Vagina (tissue), 2 donors: ENCODE data around the gene BLTP1.

Experiments used
- POLR2A ChIP-seq, 2 donors: fragments of 450-650 bp; IDR thresholded peaks; one replicate each; pipeline ENCODE4 v1.6.1; 2017; ENCODE audit warnings: antibody characterized with exemption in 2 of 2, mild to moderate bottlenecking in 2 of 2, moderate library complexity in 2 of 2
- POLR2AphosphoS5 ChIP-seq, 2 donors: sonication (generic); formaldehyde crosslinking; IDR thresholded peaks; one replicate each; pipeline ENCODE4 v1.9.0; 2017; ENCODE audit warnings: antibody characterized with exemption in 2 of 2, mild to moderate bottlenecking in 2 of 2, low read depth in 1 of 2; ENCODE audit not compliant: insufficient read depth in 1 of 2
- TF ChIP-seq, protein P1 (sequence below), 3 experiments: fragments of 450-650 bp in 2 of 3; fragments of 200-600 bp in 1 of 3; sonication (generic) in 1 of 3; IDR thresholded peaks; one replicate each; pipeline ENCODE4 v1.5.1; 2017 to 2019; ENCODE audit warnings: antibody characterized with exemption in 3 of 3, mild to moderate bottlenecking in 2 of 3, moderate library complexity in 2 of 3

DNA sequence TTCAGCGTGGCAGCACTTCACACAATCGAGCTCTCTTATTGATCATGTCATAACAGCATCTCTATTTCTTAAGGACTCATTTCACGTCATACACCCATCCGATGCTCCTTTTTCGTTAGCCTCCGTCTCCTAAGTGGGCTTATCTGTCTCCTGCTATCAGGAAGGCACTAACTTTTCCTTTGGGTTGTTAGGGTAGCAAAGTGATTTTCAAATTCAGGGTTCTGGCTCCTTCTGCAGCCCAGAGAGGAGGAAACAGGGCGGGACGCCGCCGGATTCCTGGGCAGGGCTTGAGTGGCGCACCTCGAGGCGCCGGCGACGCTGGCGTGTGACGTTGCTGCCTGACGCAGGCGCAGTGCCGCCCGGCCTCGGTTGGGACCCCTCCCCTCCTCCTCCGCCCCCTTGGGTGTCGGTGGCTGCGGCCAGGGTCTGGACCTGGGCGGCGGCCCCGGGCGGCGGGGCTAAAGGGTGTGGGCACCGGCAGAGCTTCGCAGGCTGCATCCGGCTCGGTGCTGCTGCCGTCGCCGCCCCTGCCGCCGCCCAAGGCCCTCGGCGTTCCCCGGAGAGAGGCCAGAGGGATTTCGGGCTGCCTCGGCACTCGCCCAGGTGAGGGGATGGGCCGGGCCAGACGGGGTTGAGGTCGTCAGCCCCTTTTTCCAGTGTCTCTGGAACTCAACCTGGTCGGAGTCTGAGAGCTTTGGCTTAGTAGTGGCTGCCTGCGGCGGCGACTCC, at the start of gene BLTP1:
- TF ChIP-seq, protein P1, sequence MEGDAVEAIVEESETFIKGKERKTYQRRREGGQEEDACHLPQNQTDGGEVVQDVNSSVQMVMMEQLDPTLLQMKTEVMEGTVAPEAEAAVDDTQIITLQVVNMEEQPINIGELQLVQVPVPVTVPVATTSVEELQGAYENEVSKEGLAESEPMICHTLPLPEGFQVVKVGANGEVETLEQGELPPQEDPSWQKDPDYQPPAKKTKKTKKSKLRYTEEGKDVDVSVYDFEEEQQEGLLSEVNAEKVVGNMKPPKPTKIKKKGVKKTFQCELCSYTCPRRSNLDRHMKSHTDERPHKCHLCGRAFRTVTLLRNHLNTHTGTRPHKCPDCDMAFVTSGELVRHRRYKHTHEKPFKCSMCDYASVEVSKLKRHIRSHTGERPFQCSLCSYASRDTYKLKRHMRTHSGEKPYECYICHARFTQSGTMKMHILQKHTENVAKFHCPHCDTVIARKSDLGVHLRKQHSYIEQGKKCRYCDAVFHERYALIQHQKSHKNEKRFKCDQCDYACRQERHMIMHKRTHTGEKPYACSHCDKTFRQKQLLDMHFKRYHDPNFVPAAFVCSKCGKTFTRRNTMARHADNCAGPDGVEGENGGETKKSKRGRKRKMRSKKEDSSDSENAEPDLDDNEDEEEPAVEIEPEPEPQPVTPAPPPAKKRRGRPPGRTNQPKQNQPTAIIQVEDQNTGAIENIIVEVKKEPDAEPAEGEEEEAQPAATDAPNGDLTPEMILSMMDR (IDR thresholded peaks at IDR 0.05) = no peak
- TF ChIP-seq POLR2A (IDR thresholded peaks at IDR 0.05) = peak in 1 of 2 donors; percentile 67
- TF ChIP-seq POLR2AphosphoS5 (IDR thresholded peaks at IDR 0.05; ENCODE audit: insufficient read depth in 1 of 2, low read depth in 1 of 2) = peak; percentile 56 to 88
